Activated naive CD4-positive, alpha-beta T cell treated with anti-CD3 and anti-CD28 coated beads for 36 hours (primary cell): ENCODE results near the gene ADAMTS10. TPM values are rescaled to one million over a fixed set of nuclear protein-coding genes. Genes with fewer than 3 reads are reported as not detected.

Experiments
- CTCF ChIA-PET: fragments of 350-600 bp; sonication (Branson Sonifier 250); formaldehyde crosslinking; loops from one replicate; lab custom pipeline; 2021; ENCODE audit warnings: antibody characterized with exemption; lab: Charles Lee
- DNase-seq: peaks from one replicate; pipeline ENCODE4 v3.0.0-alpha.2; 2020
- H3K27ac Mint-ChIP-seq: one replicate; pipeline ENCODE4 v1.8.0; 2021; ENCODE audit warnings: mild to moderate bottlenecking, mixed read lengths
- H3K27me3 Mint-ChIP-seq: one replicate; pipeline ENCODE4 v1.8.0; 2021; ENCODE audit warnings: low read depth, mixed read lengths
- H3K36me3 Mint-ChIP-seq: one replicate; pipeline ENCODE4 v1.8.0; 2021; ENCODE audit warnings: low read depth, mixed read lengths
- H3K4me1 Mint-ChIP-seq: one replicate; pipeline ENCODE4 v1.8.0; 2021; ENCODE audit warnings: low read depth, mixed read lengths
- H3K4me3 Mint-ChIP-seq: one replicate; pipeline ENCODE4 v1.8.0; 2021; ENCODE audit warnings: mild to moderate bottlenecking, moderate library complexity, mixed read lengths
- H3K9me3 Mint-ChIP-seq: one replicate; pipeline ENCODE4 v1.8.0; 2021; ENCODE audit warnings: mixed read lengths
- intact Hi-C: fragments of 100-400 bp; cut with micrococcal nuclease; formaldehyde crosslinking; loops from one replicate; pipeline ENCODE4 v1.15.1; 2023
- total RNA-seq, 2 experiments: library from RNA; stranded (reverse); gene quantifications; one replicate each; pipeline ENCODE4 v1.2.3, GENCODE V29; 2021

The ADAMTS10 gene
- total RNA-seq, 2 experiments from 2014 or later = 3.3 to 3.5 TPM

- Mint-ChIP-seq H3K27ac (no peak overlapping the region), H3K36me3 (no peaks in the 10 kb centered on the region), H3K4me3 (no peak overlapping the region), H3K4me1 (no peaks in the 10 kb centered on the region), H3K27me3 (no peaks in the 10 kb centered on the region), H3K9me3 (no peaks in the 10 kb centered on the region)
- CTCF ChIA-PET = interaction anchor here (0.5 to 1.5 kb wide), 2 partner anchors 16 to 40 kb away, joined by 4 read pairs; no protein-coding TSS in a partner anchor
- intact Hi-C loops = no loop called here
- DNase-seq = no peak
These were observed 70.8 kb downstream of the ADAMTS10 start for GRCh38 chr19:8539621-8540149.

GRCh38 chr19:8537099-8537498, 73.4 kb downstream of the ADAMTS10 start:
- Mint-ChIP-seq H3K4me1 (no peaks in the 10 kb centered on the region), H3K4me3 (no peak overlapping the region), H3K27me3 (no peaks in the 10 kb centered on the region), H3K36me3 (no peaks in the 10 kb centered on the region), H3K9me3 (no peaks in the 10 kb centered on the region), H3K27ac (no peak overlapping the region)
- no peak for DNase-seq
- CTCF ChIA-PET = no interaction called here
- intact Hi-C loops = no loop called here

GRCh38 chr19:8536282-8536681, 74.2 kb downstream of the ADAMTS10 start:
- DNase-seq = no peak
- no peaks in the 10 kb centered on the region for H3K4me1 Mint-ChIP-seq
- CTCF ChIA-PET = no interaction called here
- no peak overlapping the region for H3K4me3 Mint-ChIP-seq
- H3K27me3 Mint-ChIP-seq = no peaks in the 10 kb centered on the region
- no peaks in the 10 kb centered on the region for H3K9me3 Mint-ChIP-seq
- no peak overlapping the region for H3K27ac Mint-ChIP-seq
- no peaks in the 10 kb centered on the region for H3K36me3 Mint-ChIP-seq
- intact Hi-C loops = no loop called here

- H3K9me3 Mint-ChIP-seq = no peaks in the 10 kb centered on the region
- intact Hi-C loops = no loop called here
- DNase-seq = no peak
- CTCF ChIA-PET = no interaction called here
- no peak overlapping the region for H3K27ac Mint-ChIP-seq
- no peaks in the 10 kb centered on the region for H3K27me3 Mint-ChIP-seq
- H3K4me3 Mint-ChIP-seq = no peak overlapping the region
- H3K4me1 Mint-ChIP-seq = peaks cover 11% of the 10 kb centered on the region
- no peaks in the 10 kb centered on the region for H3K36me3 Mint-ChIP-seq
These were observed 78.3 kb downstream of the ADAMTS10 start for GRCh38 chr19:8532225-8532624.

- no peak overlapping the region for H3K4me3 Mint-ChIP-seq
- H3K27me3 Mint-ChIP-seq = no peaks in the 10 kb centered on the region
- DNase-seq = no peak
- H3K4me1 Mint-ChIP-seq = peaks cover 15% of the 10 kb centered on the region
- H3K9me3 Mint-ChIP-seq = no peaks in the 10 kb centered on the region
- H3K36me3 Mint-ChIP-seq = no peaks in the 10 kb centered on the region
- intact Hi-C loops = no loop called here
- CTCF ChIA-PET = interaction anchor here (0.9 kb wide), 1 partner anchor 49 kb away, joined by 3 read pairs; no protein-coding TSS in a partner anchor
- no peak overlapping the region for H3K27ac Mint-ChIP-seq
These were observed 79.0 kb downstream of the ADAMTS10 start for GRCh38 chr19:8531470-8531869.

Other genes with a start within 250 kb of the ADAMTS10 start
- not detected for gene ANGPTL4, start 246.6 kb downstream of the ADAMTS10 start, total RNA-seq
- gene RAB11B, start 220.4 kb downstream of the ADAMTS10 start, total RNA-seq = 10 to 100 TPM; 61.9 to 69.6 TPM
- 10 to 100 TPM in 1 of 2 experiments, 1 to 10 TPM in 1; 9.2 to 10.3 TPM for gene MARCHF2, start 197.4 kb downstream of the ADAMTS10 start, total RNA-seq
- gene HNRNPM, start 165.7 kb downstream of the ADAMTS10 start, total RNA-seq = 100 to 1,000 TPM; 151 to 169 TPM
- under 1 TPM; 0.40 to 0.45 TPM for gene PRAM1, start 108.1 kb downstream of the ADAMTS10 start, total RNA-seq
- 10 to 100 TPM; 19.8 to 24.1 TPM for gene ZNF414, start 96.5 kb downstream of the ADAMTS10 start, total RNA-seq
- 1 to 10 TPM; 2.0 to 2.2 TPM for gene MYO1F, start 33.3 kb downstream of the ADAMTS10 start, total RNA-seq
- gene NFILZ, start 19.9 kb upstream of the ADAMTS10 start, total RNA-seq = not detected
- gene ACTL9, start 88.1 kb upstream of the ADAMTS10 start, total RNA-seq = not detected
- not detected for gene OR2Z1, start 110.9 kb upstream of the ADAMTS10 start, total RNA-seq
- gene ZNF558, start 221.6 kb upstream of the ADAMTS10 start, total RNA-seq = 10 to 100 TPM; 23.9 to 24.4 TPM
- not detected for gene MBD3L1, start 221.7 kb upstream of the ADAMTS10 start, total RNA-seq